Esophagus muscularis mucosa (tissue), 4 donors: Measurements from ENCODE around the gene PBXIP1. TPM values are rescaled to one million over a fixed set of nuclear protein-coding genes. Genes with fewer than 3 reads are reported as not detected.

Source experiments
- DNase-seq: peaks from one replicate; pipeline ENCODE4 v3.0.0-alpha.2; 2017; ENCODE audit errors: extremely low spot score
- H3K27ac ChIP-seq, 4 donors: fragments of 200-600 bp; sonication (generic); replicated peaks in 1 of 4; 1 replicate in 3 of 4; 2 replicates in 1 of 4; pipeline ENCODE4 v1.5.1; 2016 to 2019; ENCODE audit warnings: mild to moderate bottlenecking in 1 of 4
- H3K27me3 ChIP-seq, 4 donors: fragments of 200-600 bp; sonication (generic); one replicate each; pipeline versions ENCODE4 v1.5.1 to v1.6.0; 2016 to 2019
- H3K36me3 ChIP-seq, 4 donors: fragments of 200-600 bp; sonication (generic); one replicate each; pipeline ENCODE4 v1.5.1; 2016 to 2019
- H3K4me1 ChIP-seq, 4 donors: fragments of 200-600 bp; sonication (generic); one replicate each; pipeline ENCODE4 v1.5.1; 2016 to 2019
- H3K4me3 ChIP-seq, 4 donors: fragments of 200-600 bp; sonication (generic); 1 replicate in 2 of 4; 2 replicates in 2 of 4; pipeline ENCODE4 v1.5.1; 2016 to 2019; ENCODE audit warnings: mild to moderate bottlenecking in 4 of 4, moderate library complexity in 1 of 4
- H3K9me3 ChIP-seq, 4 donors: fragments of 200-600 bp; sonication (generic); 1 replicate in 3 of 4; 2 replicates in 1 of 4; pipeline ENCODE4 v1.5.1; 2016 to 2019
- EP300 ChIP-seq: sonication (generic); formaldehyde crosslinking; IDR thresholded peaks from one replicate; pipeline ENCODE4 v1.6.1; 2017; ENCODE audit warnings: antibody characterized with exemption
- POLR2A ChIP-seq: fragments of 450-650 bp; IDR thresholded peaks from one replicate; pipeline ENCODE4 v1.6.1; 2017; ENCODE audit warnings: antibody characterized with exemption, moderate library complexity, mild to moderate bottlenecking, low read depth
- POLR2AphosphoS5 ChIP-seq, 2 donors: sonication (generic); formaldehyde crosslinking; IDR thresholded peaks; one replicate each; pipeline ENCODE4 v1.6.1; 2017; ENCODE audit warnings: antibody characterized with exemption in 2 of 2
- WGBS: methylation state at CpG from one replicate; pipeline ENCODE4 v1.1.5; 2018; 5-methylcytosine and 5-hydroxymethylcytosine counted together
- intact Hi-C: fragments of 100-400 bp; cut with DNase I; formaldehyde crosslinking; loops from one replicate; pipeline ENCODE4 v1.15.1; 2023
- total RNA-seq, 4 donors: library from RNA; depleted of rRNA; stranded (reverse); fragments of >200 nt; gene quantifications; one replicate each; pipeline versions ENCODE4 v1.1.0 to v1.2.1, GENCODE V29; 2016
- TF ChIP-seq, protein P1 (sequence below), 3 experiments: fragments of 200-600 bp in 2 of 3; fragments of 450-650 bp in 1 of 3; sonication (generic) in 2 of 3; IDR thresholded peaks; one replicate each; pipeline ENCODE4 v1.5.1; 2017 to 2019; ENCODE audit warnings: antibody characterized with exemption in 3 of 3, mild to moderate bottlenecking in 2 of 3, moderate library complexity in 1 of 3

The PBXIP1 gene
- total RNA-seq, 4 donors from 2014 or later: 192 to 309 (median 238) TPM

- Histone ChIP-seq H3K27ac (no peak overlapping the region), H3K4me1 (peaks cover 39 to 70% (median 58%) of the 10 kb centered on the region in 4 donors), H3K9me3 (no peaks in the 10 kb centered on the region), H3K4me3 (no peak overlapping the region), H3K36me3 (peaks cover 23 to 72% (median 64%) of the 10 kb centered on the region in 4 donors), H3K27me3 (no peaks in the 10 kb centered on the region)
- no peak for DNase-seq
- intact Hi-C loops: loop anchor here (5.0 kb wide), 3 partner anchors 33 to 98 kb away; partner anchors contain the start of gene EFNA4
- WGBS: 90% methylated on average over 6 of the region's 6 CpGs
- TF ChIP-seq EP300 (no peak), POLR2A (no peak), POLR2AphosphoS5 (IDR thresholded peaks at IDR 0.05) (no peak)
- TF ChIP-seq, protein P1, sequence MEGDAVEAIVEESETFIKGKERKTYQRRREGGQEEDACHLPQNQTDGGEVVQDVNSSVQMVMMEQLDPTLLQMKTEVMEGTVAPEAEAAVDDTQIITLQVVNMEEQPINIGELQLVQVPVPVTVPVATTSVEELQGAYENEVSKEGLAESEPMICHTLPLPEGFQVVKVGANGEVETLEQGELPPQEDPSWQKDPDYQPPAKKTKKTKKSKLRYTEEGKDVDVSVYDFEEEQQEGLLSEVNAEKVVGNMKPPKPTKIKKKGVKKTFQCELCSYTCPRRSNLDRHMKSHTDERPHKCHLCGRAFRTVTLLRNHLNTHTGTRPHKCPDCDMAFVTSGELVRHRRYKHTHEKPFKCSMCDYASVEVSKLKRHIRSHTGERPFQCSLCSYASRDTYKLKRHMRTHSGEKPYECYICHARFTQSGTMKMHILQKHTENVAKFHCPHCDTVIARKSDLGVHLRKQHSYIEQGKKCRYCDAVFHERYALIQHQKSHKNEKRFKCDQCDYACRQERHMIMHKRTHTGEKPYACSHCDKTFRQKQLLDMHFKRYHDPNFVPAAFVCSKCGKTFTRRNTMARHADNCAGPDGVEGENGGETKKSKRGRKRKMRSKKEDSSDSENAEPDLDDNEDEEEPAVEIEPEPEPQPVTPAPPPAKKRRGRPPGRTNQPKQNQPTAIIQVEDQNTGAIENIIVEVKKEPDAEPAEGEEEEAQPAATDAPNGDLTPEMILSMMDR (IDR thresholded peaks at IDR 0.05): no peak
Observed at GRCh38 chr1:154964359-154964758, 8.5 kb upstream of the PBXIP1 start.

DNA sequence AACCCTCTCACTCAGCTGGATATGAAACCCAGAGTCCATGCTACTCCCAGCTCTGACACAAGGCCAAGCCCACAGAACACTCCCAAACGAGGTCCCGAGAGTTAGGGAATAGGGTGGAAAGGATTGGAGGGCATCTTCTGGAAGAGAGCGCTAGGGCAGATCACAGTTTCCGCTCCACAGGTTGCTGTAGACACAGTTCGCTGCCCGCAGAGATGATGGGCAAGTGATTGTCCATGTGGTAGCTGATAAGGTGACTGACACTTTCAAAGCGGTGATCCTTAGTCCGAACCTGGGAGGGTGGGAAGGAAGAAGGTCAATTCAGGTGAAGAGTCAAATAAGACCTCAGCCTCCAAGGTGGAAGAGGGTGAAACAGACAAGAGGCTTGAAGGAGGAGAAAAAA lies 7.7 kb upstream of the PBXIP1 start:
- Histone ChIP-seq H3K27me3 (no peaks in the 10 kb centered on the region), H3K27ac (peak overlapping the region in 2 of 4 donors; percentile 97 to 99), H3K9me3 (no peaks in the 10 kb centered on the region), H3K4me1 (peaks cover 33 to 70% (median 55%) of the 10 kb centered on the region in 4 donors), H3K4me3 (no peak overlapping the region), H3K36me3 (peaks cover 23 to 72% (median 71%) of the 10 kb centered on the region in 4 donors)
- intact Hi-C loops: loop anchor here (5.0 kb wide), 3 partner anchors 34 to 99 kb away; partner anchors contain the start of gene EFNA4
- whole genome bisulfite sequencing: 80% methylated on average over 8 of the region's 8 CpGs
- no peak for TF ChIP-seq POLR2A
- TF ChIP-seq POLR2AphosphoS5 (IDR thresholded peaks at IDR 0.05): no peak
- TF ChIP-seq EP300: no peak
- TF ChIP-seq, protein P1 (IDR thresholded peaks at IDR 0.05): no peak
- DNase-seq: no peak

- peak overlapping the region; percentile 80 to 96 (median 90) for H3K4me3 ChIP-seq
Observed at GRCh38 chr1:154962795-154963330, 7.0 kb upstream of the PBXIP1 start.

DNA sequence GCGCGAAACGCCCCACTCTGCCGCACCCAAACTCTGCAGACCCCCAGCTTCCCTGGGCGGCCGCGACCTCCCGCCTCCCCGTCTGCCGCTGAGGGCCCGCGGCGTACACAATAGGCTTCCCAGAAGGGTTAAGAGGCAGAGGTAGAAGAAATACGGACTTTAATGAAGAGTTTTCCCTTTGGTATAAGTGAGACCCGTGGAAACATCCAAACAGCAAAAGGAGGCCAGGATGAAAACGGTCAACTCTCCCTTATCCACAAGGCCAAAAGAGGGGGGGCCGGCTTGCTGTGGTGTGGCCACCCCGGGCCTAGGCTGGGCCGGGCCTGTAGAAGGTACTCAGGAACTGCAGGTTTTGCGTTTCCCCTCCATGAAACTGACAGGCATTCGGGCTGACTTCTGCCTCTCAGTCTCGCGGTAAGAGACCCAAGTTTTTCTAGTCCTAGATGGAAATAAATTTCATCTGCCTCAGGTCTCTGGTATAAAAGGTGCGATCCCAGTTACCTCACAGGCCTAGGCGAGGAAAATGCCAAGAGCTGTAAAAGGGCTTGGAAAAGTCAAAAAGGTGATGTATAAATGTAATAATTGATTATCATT lies 6.4 kb upstream of the PBXIP1 start:
- H3K4me3 ChIP-seq: peak overlapping the region; percentile 80 to 96 (median 90)
- H3K27me3 ChIP-seq: no peaks in the 10 kb centered on the region
- intact Hi-C loops: loop anchor here (5.0 kb wide), 3 partner anchors 35 to 100 kb away; partner anchors contain the start of gene EFNA4
- peak overlapping the region; percentile 95 to 99 (median 98) for H3K27ac ChIP-seq
- H3K9me3 ChIP-seq: no peaks in the 10 kb centered on the region
- WGBS: 3% methylated on average over 20 of the region's 25 CpGs
- TF ChIP-seq EP300 (no peak), POLR2AphosphoS5 (IDR thresholded peaks at IDR 0.05) (no peak), POLR2A (no peak)
- TF ChIP-seq, protein P1 (IDR thresholded peaks at IDR 0.05): no peak
- H3K4me1 ChIP-seq: peaks cover 24 to 66% (median 51%) of the 10 kb centered on the region in 4 donors
- H3K36me3 ChIP-seq: peaks cover 23 to 67% (median 64%) of the 10 kb centered on the region in 4 donors
- no peak for DNase-seq

More at GRCh38 chr1:154962795-154963330, 7.0 kb upstream of the PBXIP1 start:
- no peak for DNase-seq
- Histone ChIP-seq H3K4me1 (peaks cover 25 to 67% (median 50%) of the 10 kb centered on the region in 4 donors), H3K27ac (peak overlapping the region; percentile 95 to 99 (median 98)), H3K36me3 (peaks cover 23 to 72% (median 70%) of the 10 kb centered on the region in 4 donors), H3K9me3 (no peaks in the 10 kb centered on the region), H3K27me3 (no peaks in the 10 kb centered on the region)
- intact Hi-C loops: loop anchor here (5.0 kb wide), 3 partner anchors 34 to 99 kb away; partner anchors contain the start of gene EFNA4
- TF ChIP-seq, protein P1 (IDR thresholded peaks at IDR 0.05): no peak
- TF ChIP-seq EP300 (no peak), POLR2AphosphoS5 (IDR thresholded peaks at IDR 0.05) (no peak), POLR2A (no peak)
- WGBS: 71% methylated on average over 4 of the region's 6 CpGs
